Caki2 (cell line): ENCODE measurements around the gene ZNF443. TPM values are rescaled to one million over a fixed set of nuclear protein-coding genes. Genes with fewer than 3 reads are reported as not detected.
"Not testable (repeated sequence)": the region's sequence is repeated elsewhere in the genome, so short reads cannot be mapped to it uniquely, and the experiment has no call there.

Experiments used
- DNase-seq: peaks from one replicate; pipeline ENCODE4 v3.0.0-alpha.2; 2015; ENCODE audit warnings: low read depth
- in situ Hi-C: cut with HindIII; loops from 2 replicates; pipeline ENCODE4 v1.10.0; 2016; ENCODE audit warnings: low sequenced_read_pairs, low pct_unique_long_range_greater_than_20kb, mixed read lengths
- total RNA-seq: library from RNA; depleted of rRNA; stranded (reverse); fragments of >200 nt; shearing (Covaris generic); gene quantifications from 2 replicates; pipeline ENCODE4 v1.2.3, GENCODE V29; 2014; ENCODE audit warnings: low replicate concordance; rRNA removed

The ZNF443 gene
- 8.7 and 17.2 TPM in 2 replicates for total RNA-seq

DNA sequence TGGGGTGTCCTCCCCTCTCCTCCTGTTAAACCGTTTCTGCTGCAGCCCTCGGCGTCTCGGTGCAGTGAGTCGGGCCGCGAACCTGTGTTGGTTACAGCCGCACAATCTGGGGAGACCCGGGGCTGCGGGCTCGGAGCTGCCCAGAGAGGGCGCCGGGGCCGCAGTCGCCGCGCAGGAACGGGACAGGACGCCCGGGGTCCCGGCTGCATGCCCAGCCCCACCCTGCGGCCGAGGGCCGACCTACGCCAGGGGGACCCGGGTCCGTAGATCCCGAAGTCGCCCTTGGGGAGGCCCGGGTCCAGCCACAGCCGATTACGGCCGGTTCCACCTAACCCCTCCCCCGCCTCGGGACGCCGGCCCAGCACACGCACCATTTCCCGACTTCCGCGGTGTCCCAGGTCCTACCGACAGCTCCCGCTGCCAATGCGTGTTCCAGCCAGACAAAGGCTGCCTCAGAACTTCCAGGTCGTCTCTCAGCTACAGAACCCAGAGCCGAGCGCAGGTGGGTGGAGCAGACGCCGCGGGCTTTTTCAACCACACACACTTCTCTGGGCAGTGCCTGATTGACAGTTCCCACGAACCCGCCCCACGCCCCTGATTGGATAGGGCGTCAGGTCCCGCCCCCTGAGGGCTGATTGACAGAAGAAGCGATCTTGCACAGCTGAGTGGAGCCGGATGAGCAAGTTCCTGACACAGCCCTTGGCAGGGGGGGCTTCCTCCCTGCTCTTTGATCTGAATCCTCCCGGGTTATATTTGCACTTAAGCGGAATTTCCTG is at the start of gene ZNF443:
ZNF443 (minus strand) TSS at position 481 of the 776 bp plus-strand sequence; CDS start at position 374, 107 bp downstream.
- in situ Hi-C loops: no loop called here
- peak; percentile 99 for DNase-seq

GRCh38 chr19:12486265-12486783 is 45.5 kb upstream of the ZNF443 start:
- in situ Hi-C loops, DNase-seq: not testable (repeated sequence)

DNA sequence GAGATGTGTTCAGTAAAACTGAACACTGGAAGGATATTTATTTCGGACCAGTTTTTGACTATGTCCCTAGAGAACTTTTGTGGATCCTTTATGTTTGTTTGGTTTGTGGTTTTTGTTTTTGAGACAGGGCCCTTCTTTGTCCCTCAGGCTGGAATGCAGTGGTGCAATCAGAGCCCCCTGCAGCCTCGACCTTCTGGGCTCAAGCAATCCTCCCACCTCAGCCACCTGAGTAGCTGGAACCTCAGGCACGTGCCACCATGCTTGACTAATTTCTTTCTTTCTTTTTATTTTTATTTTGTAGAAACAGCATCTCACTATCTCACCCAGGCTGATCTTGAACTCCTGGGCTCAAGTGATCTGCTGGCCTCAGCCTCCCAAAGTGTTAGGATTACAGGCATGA is 44.8 kb upstream of the ZNF443 start:
- in situ Hi-C loops: no loop called here
- DNase-seq: no peak

- DNase-seq: no peak
- in situ Hi-C loops: no loop called here
Measured at GRCh38 chr19:12485052-12485416, 44.2 kb upstream of the ZNF443 start.

- peak; percentile 80 for DNase-seq
- in situ Hi-C loops: no loop called here
Measured at GRCh38 chr19:12484371-12485051, 43.7 kb upstream of the ZNF443 start, which contains the start of gene ZNF709. TSS of gene ZNF709 (minus strand) at chr19:12484816. CDS start at chr19:12484657, 159 bp downstream.

GRCh38 chr19:12484011-12484370 is 43.2 kb upstream of the ZNF443 start:
- in situ Hi-C loops: no loop called here
- DNase-seq: no peak

DNA sequence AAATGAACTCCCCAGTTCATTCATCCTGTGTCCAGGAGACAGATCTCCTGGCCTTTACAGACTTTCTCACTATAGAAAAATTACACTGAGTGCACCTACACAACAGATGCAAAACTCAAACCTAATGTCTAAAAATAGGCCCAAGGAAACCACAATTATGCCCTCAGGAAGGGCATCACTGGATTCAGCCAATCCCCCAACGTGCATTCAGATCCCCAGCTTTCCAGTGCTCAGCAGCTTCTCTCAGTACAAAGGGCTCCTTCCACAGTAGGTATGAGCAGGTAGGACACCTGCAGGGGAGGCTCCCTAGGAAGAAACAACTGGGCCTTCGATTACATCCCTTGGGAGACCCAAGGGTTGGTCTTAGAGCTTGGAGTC is 41.7 kb upstream of the ZNF443 start:
- in situ Hi-C loops: no loop called here
- no peak for DNase-seq

- no peak for DNase-seq
- in situ Hi-C loops: no loop called here
Measured at GRCh38 chr19:12481781-12482508, 41.1 kb upstream of the ZNF443 start.

GRCh38 chr19:12478234-12478941 is 37.6 kb upstream of the ZNF443 start:
- DNase-seq: no peak
- in situ Hi-C loops: no loop called here

GRCh38 chr19:12467651-12468050 is 26.8 kb upstream of the ZNF443 start:
- in situ Hi-C loops, DNase-seq: not testable (repeated sequence)

- in situ Hi-C loops: no loop called here
- DNase-seq: peak; percentile 18
Measured at GRCh38 chr19:12465211-12465610, 24.4 kb upstream of the ZNF443 start.

- DNase-seq: no peak
- in situ Hi-C loops: no loop called here
Measured at GRCh38 chr19:12464769-12465168, 23.9 kb upstream of the ZNF443 start.

GRCh38 chr19:12464139-12464538 is 23.3 kb upstream of the ZNF443 start:
- DNase-seq, in situ Hi-C loops: not testable (repeated sequence)

GRCh38 chr19:12453495-12453894 is 12.7 kb upstream of the ZNF443 start:
- in situ Hi-C loops: no loop called here
- no peak for DNase-seq

DNA sequence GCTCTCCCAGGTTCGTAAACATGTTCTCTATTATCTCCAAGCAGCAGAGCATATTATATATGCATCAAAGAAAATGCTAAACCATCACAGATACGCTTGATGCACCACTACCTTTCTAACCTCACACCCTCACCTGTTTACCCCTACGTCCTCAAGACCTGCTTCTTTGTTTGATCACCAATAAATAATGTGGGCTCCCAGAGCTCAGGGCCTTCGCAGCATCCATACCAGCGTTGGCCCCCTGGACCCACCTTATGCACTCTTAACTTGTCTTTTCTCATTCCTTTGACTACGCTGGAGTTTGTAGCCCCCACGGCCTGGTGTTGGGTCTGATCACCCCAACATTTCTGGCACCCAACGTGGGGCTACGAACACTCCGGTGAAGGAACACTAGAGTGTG is 10.0 kb upstream of the ZNF443 start:
- in situ Hi-C loops: no loop called here
- DNase-seq: peak; percentile 12

- in situ Hi-C loops: no loop called here
- DNase-seq: no peak
Measured at GRCh38 chr19:12448808-12449207, 8.0 kb upstream of the ZNF443 start.

GRCh38 chr19:12439686-12440540 is 908 bp downstream of the ZNF443 start:
- in situ Hi-C loops: not testable (repeated sequence)
- DNase-seq: peak; percentile 69
